ENCODE measurements around the gene ATXN10. TPM values are rescaled to one million over a fixed set of nuclear protein-coding genes. Genes with fewer than 3 reads are reported as not detected.
A peak's percentile ranks its signal among the peaks of the same experiment; 100 is the strongest.
"Not testable (repeated sequence)": the region's sequence is repeated elsewhere in the genome, so short reads cannot be mapped to it uniquely, and the experiment has no call there.

Gene ATXN10, protein sequence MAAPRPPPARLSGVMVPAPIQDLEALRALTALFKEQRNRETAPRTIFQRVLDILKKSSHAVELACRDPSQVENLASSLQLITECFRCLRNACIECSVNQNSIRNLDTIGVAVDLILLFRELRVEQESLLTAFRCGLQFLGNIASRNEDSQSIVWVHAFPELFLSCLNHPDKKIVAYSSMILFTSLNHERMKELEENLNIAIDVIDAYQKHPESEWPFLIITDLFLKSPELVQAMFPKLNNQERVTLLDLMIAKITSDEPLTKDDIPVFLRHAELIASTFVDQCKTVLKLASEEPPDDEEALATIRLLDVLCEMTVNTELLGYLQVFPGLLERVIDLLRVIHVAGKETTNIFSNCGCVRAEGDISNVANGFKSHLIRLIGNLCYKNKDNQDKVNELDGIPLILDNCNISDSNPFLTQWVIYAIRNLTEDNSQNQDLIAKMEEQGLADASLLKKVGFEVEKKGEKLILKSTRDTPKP
- 100 to 1,000 TPM in 5 of 6 donors, 10 to 100 TPM in 1; 90.2 to 137 (median 110) TPM for total RNA-seq

DNA sequence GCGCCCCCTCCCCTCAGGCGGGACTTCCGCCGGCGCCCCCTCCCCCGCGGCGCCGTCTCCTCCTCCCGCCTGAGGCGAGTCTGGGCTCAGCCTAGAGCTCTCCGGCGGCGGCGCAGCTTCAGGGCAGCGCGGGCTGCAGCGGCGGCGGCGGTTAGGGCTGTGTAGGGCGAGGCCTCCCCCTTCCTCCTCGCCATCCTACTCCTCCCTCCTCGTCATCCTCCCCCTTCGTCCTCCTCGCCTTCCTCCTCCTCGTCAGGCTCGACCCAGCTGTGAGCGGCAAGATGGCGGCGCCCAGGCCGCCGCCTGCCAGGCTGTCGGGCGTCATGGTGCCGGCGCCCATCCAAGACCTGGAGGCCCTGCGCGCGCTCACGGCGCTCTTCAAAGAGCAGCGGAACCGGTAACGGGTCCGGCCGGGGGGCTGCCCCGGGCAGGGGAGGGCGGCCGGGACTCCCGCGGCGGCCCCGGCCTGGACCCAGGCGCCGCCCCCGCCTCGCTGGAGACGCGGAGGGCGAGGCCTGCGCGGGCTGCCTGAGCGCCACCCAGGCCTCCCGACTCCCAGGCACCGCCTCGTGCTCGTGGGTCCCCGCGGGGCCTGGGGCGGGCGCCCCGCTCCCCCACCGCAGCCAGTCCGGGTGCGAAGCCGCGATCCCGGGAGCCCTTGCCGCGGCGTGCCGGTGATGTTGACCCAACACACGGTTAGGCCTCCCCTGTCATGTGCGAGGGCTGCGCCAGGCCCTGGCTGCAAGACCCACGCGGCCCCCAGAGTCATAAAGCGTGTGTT, at the start of gene ATXN10:
ATXN10 (plus strand) TSS at position 52 of the 781 bp plus-strand sequence; CDS start at position 282, 230 bp downstream.
- DNase-seq (peak; percentile 50 to 94), ATAC-seq (ENCODE audit: low FRiP score in 2 of 2) (peak; percentile 89 to 93)
- peak within 1 kb of the TSS; percentile 73 to 87 (median 78) for H3K4me3 ChIP-seq
- H3K4me1 ChIP-seq, result peaks cover 16 to 31% (median 25%) of the 10 kb centered on the region in 4 donors
- H3K27me3 ChIP-seq, result no peaks in the 10 kb centered on the region
- H3K9me3 ChIP-seq, result no peaks in the 10 kb centered on the region
- H3K27ac ChIP-seq, result peak within 1 kb of the TSS; percentile 82 to 94 (median 86)
- peak; percentile 31 to 64 for TF ChIP-seq POLR2AphosphoS5 (IDR thresholded peaks at IDR 0.05)
- TF ChIP-seq, protein P1, sequence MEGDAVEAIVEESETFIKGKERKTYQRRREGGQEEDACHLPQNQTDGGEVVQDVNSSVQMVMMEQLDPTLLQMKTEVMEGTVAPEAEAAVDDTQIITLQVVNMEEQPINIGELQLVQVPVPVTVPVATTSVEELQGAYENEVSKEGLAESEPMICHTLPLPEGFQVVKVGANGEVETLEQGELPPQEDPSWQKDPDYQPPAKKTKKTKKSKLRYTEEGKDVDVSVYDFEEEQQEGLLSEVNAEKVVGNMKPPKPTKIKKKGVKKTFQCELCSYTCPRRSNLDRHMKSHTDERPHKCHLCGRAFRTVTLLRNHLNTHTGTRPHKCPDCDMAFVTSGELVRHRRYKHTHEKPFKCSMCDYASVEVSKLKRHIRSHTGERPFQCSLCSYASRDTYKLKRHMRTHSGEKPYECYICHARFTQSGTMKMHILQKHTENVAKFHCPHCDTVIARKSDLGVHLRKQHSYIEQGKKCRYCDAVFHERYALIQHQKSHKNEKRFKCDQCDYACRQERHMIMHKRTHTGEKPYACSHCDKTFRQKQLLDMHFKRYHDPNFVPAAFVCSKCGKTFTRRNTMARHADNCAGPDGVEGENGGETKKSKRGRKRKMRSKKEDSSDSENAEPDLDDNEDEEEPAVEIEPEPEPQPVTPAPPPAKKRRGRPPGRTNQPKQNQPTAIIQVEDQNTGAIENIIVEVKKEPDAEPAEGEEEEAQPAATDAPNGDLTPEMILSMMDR (IDR thresholded peaks at IDR 0.05), result peak in 1 of 6 experiments; percentile 8
- TF ChIP-seq EP300 (IDR thresholded peaks at IDR 0.05), result no peak
- peak in 2 of 4 donors; percentile 60 to 67 for TF ChIP-seq POLR2A (IDR thresholded peaks at IDR 0.05)
- WGBS, 2 donors, result 1% methylated on average over 40 to 41 of the region's 89 CpGs
- H3K36me3 ChIP-seq, result no peaks in the 10 kb centered on the region

DNA sequence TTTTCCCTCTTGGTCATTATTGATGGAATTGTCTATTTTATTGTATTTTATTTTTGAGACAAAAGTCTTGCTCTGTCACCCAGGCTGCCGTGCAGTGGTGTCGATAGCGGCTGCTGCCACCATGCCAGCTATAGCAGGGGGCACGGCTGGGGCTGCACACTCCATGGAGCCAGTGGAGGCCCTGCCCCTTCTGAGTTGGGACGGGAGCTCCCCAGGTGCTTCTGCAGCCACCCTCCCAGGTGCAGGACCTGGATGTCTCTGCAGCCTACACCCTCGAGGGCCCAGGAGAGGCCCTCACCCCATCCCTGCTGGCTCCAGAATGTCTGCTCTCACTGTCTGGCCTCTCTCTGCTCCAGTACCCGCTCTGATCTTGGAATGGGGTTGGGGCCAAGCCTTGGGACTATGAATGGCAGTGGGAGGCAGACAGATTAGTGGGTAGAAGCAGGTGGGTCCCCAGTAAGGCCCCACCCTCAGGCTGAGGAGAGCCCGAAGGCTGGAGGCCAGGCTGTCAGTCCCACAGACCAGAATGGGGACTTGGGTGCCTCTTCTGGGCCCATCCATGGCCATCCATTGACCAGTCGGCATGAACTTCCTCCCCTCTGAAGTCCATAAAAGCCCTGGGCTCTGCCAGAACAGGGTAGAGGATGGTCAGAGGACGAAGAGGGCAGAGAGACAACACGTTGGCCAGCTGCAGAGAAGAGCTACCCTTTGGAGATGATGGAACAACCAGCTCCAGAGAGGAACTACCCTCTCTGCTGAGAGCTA, 49.6 kb upstream of the ATXN10 start:
- 83 to 89% methylated on average over 8 to 11 of the region's 11 CpGs for WGBS, 2 donors
- no peak for DNase-seq
- TF ChIP-seq POLR2A (IDR thresholded peaks at IDR 0.05), result no peak
- TF ChIP-seq EP300 (IDR thresholded peaks at IDR 0.05), result no peak
- TF ChIP-seq, protein P1 (IDR thresholded peaks at IDR 0.05), result no peak
- no peak for TF ChIP-seq POLR2AphosphoS5 (IDR thresholded peaks at IDR 0.05)

DNA sequence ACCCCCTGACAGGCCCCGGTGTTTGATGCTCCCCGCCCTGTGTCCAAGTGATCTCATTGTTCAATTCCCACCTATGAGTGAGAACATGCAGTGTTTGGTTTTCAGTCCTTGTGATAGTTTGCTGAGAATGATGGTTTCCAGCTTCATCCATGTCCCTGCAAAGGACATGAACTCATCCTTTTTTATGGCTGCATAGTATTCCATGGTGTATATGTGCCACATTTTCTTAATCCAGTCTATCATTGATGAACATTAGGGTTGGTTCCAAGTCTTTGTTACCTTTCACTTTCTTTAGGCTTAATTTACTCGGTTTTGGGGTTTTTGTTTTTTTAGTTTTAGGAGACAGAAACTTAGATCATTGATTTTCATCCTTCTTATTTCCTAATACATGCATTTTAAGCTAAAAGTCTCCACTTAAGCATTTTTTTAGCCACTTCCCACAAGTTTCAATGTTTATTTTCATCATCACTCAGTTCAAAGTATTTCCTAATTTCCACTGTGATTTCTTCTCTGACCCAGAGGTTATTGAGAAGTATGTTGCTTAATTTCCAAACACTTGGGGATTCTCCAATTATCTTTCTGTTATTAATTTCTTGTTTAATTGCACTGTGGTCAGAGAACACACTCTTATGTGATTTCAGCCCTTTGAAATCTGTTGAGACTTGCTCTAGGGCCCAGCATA, 48.0 kb upstream of the ATXN10 start:
- H3K4me3 ChIP-seq; H3K4me1 ChIP-seq; DNase-seq; H3K27ac ChIP-seq; H3K9me3 ChIP-seq; H3K36me3 ChIP-seq; H3K27me3 ChIP-seq; ATAC-seq (ENCODE audit: low FRiP score in 2 of 2): not testable (repeated sequence)
- WGBS, 2 donors, result 78 to 86% methylated on average over 3 of the region's 3 CpGs

More for the DNA sequence above, 49.6 kb upstream of the ATXN10 start:
- no peak for ATAC-seq (ENCODE audit: low FRiP score in 2 of 2)
- H3K9me3 ChIP-seq, result no peaks in the 10 kb centered on the region
- H3K4me1 ChIP-seq, result peaks cover 0 to 9% (median 4%) of the 10 kb centered on the region in 4 donors
- no peaks in the 10 kb centered on the region for H3K36me3 ChIP-seq
- no peak overlapping the region for H3K4me3 ChIP-seq
- no peaks in the 10 kb centered on the region for H3K27me3 ChIP-seq
- H3K27ac ChIP-seq, result no peak overlapping the region

DNA sequence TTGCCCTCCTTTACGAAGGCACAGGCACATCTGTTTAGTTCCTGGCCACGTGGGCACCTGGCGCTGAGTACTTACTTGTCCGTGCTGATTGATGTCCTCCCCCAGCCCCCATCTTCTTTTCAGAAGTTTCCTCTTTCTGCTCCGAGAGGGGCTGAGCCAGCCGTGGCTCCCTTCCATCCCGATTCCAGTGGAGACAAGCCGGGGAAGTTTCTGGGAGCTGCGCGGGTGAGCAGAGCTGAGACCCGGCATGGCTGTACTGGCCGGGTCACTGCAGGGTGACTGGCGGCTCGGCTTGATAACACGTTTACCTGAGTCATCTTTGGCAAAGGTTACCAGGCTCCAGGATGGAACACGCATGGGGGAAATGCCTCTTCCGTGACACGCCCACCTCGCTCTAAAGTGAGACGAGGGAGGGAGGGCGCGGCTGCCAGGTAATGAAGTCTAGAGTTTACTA, 45.4 kb upstream of the ATXN10 start:
- DNase-seq (peak in 1 of 2 donors; percentile 71), ATAC-seq (ENCODE audit: low FRiP score in 2 of 2) (peak in 1 of 2 donors; percentile 47)
- no peaks in the 10 kb centered on the region for H3K9me3 ChIP-seq
- peaks cover 0 to 17% (median 4%) of the 10 kb centered on the region in 4 donors for H3K4me1 ChIP-seq
- no peaks in the 10 kb centered on the region for H3K27me3 ChIP-seq
- H3K27ac ChIP-seq, result no peak overlapping the region
- WGBS, 2 donors, result 48 to 62% methylated on average over 22 of the region's 22 CpGs
- TF ChIP-seq POLR2AphosphoS5 (IDR thresholded peaks at IDR 0.05), result no peak
- TF ChIP-seq POLR2A (IDR thresholded peaks at IDR 0.05), result no peak
- TF ChIP-seq, protein P1 (IDR thresholded peaks at IDR 0.05), result no peak
- no peak for TF ChIP-seq EP300 (IDR thresholded peaks at IDR 0.05)
- H3K36me3 ChIP-seq, result no peaks in the 10 kb centered on the region
- no peak overlapping the region for H3K4me3 ChIP-seq
